Measurements from ENCODE around the gene ANK3. TPM values are rescaled to one million over a fixed set of nuclear protein-coding genes. Genes with fewer than 3 reads are reported as not detected.

The ANK3 gene
- polyA plus RNA-seq, 3 donors: not detected

DNA sequence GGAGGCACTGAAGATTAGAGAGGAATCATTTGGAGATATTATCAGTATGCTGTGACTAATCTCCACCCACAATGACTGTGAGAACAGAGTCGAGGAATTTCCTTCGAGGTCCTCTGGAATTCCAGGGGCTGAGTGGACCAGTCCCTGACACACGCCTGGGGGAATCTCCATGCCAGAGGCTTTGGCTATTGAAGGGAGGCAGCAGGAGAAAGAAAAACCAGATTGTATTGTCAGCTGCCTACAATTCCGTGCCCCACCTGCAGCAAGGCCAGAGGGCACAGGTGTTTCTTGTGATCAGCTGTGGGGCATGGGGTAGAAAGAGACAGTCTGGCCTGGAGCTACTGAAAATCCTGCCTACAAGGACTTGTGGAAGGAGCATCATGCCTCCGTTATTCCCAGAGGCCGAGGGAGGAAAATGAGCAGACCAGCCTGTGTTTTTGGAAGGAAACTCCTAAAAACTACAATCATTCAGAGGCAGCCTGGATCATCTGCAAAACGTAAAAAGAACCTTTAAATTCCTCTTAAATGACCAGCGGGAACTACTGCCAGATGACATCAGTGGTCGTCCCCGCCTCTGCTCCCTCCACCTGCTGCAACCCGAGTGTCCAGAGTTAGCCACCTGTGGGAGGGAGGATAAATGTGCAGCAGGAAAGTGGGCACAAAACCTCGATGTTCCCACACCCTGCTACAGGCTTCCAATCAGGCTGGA, 25.4 kb upstream of the ANK3 start:
- no peak for DNase-seq
- TF ChIP-seq, protein P1, sequence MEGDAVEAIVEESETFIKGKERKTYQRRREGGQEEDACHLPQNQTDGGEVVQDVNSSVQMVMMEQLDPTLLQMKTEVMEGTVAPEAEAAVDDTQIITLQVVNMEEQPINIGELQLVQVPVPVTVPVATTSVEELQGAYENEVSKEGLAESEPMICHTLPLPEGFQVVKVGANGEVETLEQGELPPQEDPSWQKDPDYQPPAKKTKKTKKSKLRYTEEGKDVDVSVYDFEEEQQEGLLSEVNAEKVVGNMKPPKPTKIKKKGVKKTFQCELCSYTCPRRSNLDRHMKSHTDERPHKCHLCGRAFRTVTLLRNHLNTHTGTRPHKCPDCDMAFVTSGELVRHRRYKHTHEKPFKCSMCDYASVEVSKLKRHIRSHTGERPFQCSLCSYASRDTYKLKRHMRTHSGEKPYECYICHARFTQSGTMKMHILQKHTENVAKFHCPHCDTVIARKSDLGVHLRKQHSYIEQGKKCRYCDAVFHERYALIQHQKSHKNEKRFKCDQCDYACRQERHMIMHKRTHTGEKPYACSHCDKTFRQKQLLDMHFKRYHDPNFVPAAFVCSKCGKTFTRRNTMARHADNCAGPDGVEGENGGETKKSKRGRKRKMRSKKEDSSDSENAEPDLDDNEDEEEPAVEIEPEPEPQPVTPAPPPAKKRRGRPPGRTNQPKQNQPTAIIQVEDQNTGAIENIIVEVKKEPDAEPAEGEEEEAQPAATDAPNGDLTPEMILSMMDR (IDR thresholded peaks at IDR 0.05): no peak
- peak overlapping the region in 1 of 7 donors; percentile 64 for H3K27ac Mint-ChIP-seq

DNA sequence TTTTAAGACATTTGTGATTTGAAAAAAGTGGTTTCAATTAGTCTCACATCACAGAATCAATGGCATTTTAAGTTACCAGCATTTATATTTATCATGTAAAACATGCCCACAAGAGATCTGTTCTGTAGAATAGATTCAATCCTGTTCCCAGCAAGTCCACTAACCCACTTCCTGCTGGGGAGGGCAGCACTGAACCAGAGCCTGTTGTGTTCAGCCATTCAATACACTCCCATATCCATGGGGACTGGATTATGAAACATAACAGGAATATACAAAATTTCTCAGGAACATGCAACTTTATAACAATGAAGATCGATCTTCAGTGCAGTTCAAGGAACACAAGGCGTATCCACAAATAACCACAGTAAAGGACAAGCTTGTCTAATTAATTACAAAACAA, 24.4 kb upstream of the ANK3 start:
- WGBS (ENCODE audit: insufficient coverage): no CpG with 5 or more reads among the region's 2 CpGs
- no peak for DNase-seq
- H3K4me1 Mint-ChIP-seq: no peaks in the 10 kb centered on the region
- Histone ChIP-seq H3K9me3 (replicated peaks in 1 of 2; ENCODE audit: control insufficient read depth in 1 of 2, insufficient read depth in 1 of 2, low read length in 2 of 2) (no peaks in the 10 kb centered on the region), H3K4me1 (ENCODE audit: control insufficient read depth in 1 of 2, insufficient read depth in 2 of 2, low read length in 2 of 2) (no peaks in the 10 kb centered on the region), H3K79me2 (ENCODE audit: insufficient read depth, low read length) (no peaks in the 10 kb centered on the region), H3K27ac (ENCODE audit: low read depth in 1 of 2, low read length in 2 of 2) (no peak overlapping the region), H4K20me1 (ENCODE audit: insufficient read depth, low read length) (no peaks in the 10 kb centered on the region), H3K4me3 (replicated peaks in 1 of 3; ENCODE audit: low read depth in 2 of 3, low read length in 3 of 3) (no peak overlapping the region), H3K9ac (ENCODE audit: insufficient read depth, low read length, poor library complexity, severe bottlenecking) (no peak overlapping the region), H3K4me2 (replicated peaks; ENCODE audit: extremely low read depth, low read length, poor library complexity, severe bottlenecking) (no peak overlapping the region), H3K36me3 (replicated peaks in 1 of 2; ENCODE audit: control insufficient read depth in 1 of 2, insufficient read depth in 2 of 2, low read length in 2 of 2) (no peaks in the 10 kb centered on the region), H3K27me3 (ENCODE audit: control insufficient read depth in 2 of 2, insufficient read depth in 2 of 2, low read length in 2 of 2) (no peaks in the 10 kb centered on the region), H2AFZ (ENCODE audit: insufficient read depth, low read depth, low read length, poor library complexity, severe bottlenecking) (no peak overlapping the region)
- no peaks in the 10 kb centered on the region for H3K36me3 Mint-ChIP-seq
- TF ChIP-seq, protein P1 (IDR thresholded peaks at IDR 0.05): no peak
- intact Hi-C loops (cut with micrococcal nuclease): no loop called here
- no peak overlapping the region for H3K27ac Mint-ChIP-seq
- peaks cover 0 to 3% (median 1%) of the 10 kb centered on the region in 3 donors for H3K27me3 Mint-ChIP-seq (ENCODE audit: low read depth in 3 of 3)
- no peak overlapping the region for H3K4me3 Mint-ChIP-seq
- no peaks in the 10 kb centered on the region for H3K9me3 Mint-ChIP-seq

More for the DNA sequence above, 25.4 kb upstream of the ANK3 start:
- Histone ChIP-seq H3K4me2 (replicated peaks; ENCODE audit: extremely low read depth, low read length, poor library complexity, severe bottlenecking) (no peak overlapping the region), H2AFZ (ENCODE audit: insufficient read depth, low read depth, low read length, poor library complexity, severe bottlenecking) (no peak overlapping the region), H3K9ac (ENCODE audit: insufficient read depth, low read length, poor library complexity, severe bottlenecking) (no peak overlapping the region), H3K27me3 (ENCODE audit: control insufficient read depth in 2 of 2, insufficient read depth in 2 of 2, low read length in 2 of 2) (no peaks in the 10 kb centered on the region), H3K27ac (ENCODE audit: low read depth in 1 of 2, low read length in 2 of 2) (no peak overlapping the region), H3K36me3 (replicated peaks in 1 of 2; ENCODE audit: control insufficient read depth in 1 of 2, insufficient read depth in 2 of 2, low read length in 2 of 2) (no peaks in the 10 kb centered on the region), H3K4me3 (replicated peaks in 1 of 3; ENCODE audit: low read depth in 2 of 3, low read length in 3 of 3) (no peak overlapping the region), H3K9me3 (replicated peaks in 1 of 2; ENCODE audit: control insufficient read depth in 1 of 2, insufficient read depth in 1 of 2, low read length in 2 of 2) (no peaks in the 10 kb centered on the region), H3K4me1 (ENCODE audit: control insufficient read depth in 1 of 2, insufficient read depth in 2 of 2, low read length in 2 of 2) (no peaks in the 10 kb centered on the region), H3K79me2 (ENCODE audit: insufficient read depth, low read length) (no peaks in the 10 kb centered on the region), H4K20me1 (ENCODE audit: insufficient read depth, low read length) (no peaks in the 10 kb centered on the region)
- intact Hi-C loops (cut with micrococcal nuclease): no loop called here
- 100% methylated on average over 6 of the region's 12 CpGs for WGBS (ENCODE audit: insufficient coverage)
- no peaks in the 10 kb centered on the region for H3K36me3 Mint-ChIP-seq
- no peaks in the 10 kb centered on the region for H3K4me1 Mint-ChIP-seq
- no peaks in the 10 kb centered on the region for H3K9me3 Mint-ChIP-seq
- no peak overlapping the region for H3K4me3 Mint-ChIP-seq
- H3K27me3 Mint-ChIP-seq (ENCODE audit: low read depth in 3 of 3): peaks cover 0 to 2% (median 1%) of the 10 kb centered on the region in 3 donors

Measured in CD14-positive monocyte (primary cell).